Measurements from ENCODE around the gene RAI1. TPM values are rescaled to one million over a fixed set of nuclear protein-coding genes. Genes with fewer than 3 reads are reported as not detected.

Gene RAI1
- total and polyA plus RNA-seq, 2 of the 13 experiments (the other 11 are each of a cell fraction or from before 2014, with no cell fraction given), result 3.4 to 5.2 TPM

- in situ Hi-C loops (cut with HindIII; ENCODE audit: extremely low pct_ligation_motif_present, low pct_unique_long_range_greater_than_20kb), result loop anchor here (5.0 kb wide), 1 partner anchor 40 kb away; the partner anchor contains the start of gene RAI1
- Histone ChIP-seq H3K4me1 (ENCODE audit: insufficient read depth, low read length) (peaks cover 42% of the 10 kb centered on the region), H3K27ac (ENCODE audit: extremely low read length, insufficient read depth, low read length) (no peak overlapping the region), H2AFZ (ENCODE audit: low read length) (no peak overlapping the region), H4K20me1 (ENCODE audit: insufficient read depth, low read length) (peaks cover 6% of the 10 kb centered on the region; the same call in 1 of the 2 replicates), H3K4me2 (ENCODE audit: low read depth, low read length) (no peak overlapping the region), H3K27me3 (ENCODE audit: control insufficient read depth in 1 of 2, insufficient read depth in 2 of 2, low read length in 2 of 2) (no peaks in the 10 kb centered on the region), H3K79me2 (ENCODE audit: insufficient read depth, low read length) (peaks cover 27% of the 10 kb centered on the region), H3K36me3 (replicated peaks in 1 of 2; ENCODE audit: control insufficient read depth in 1 of 2, insufficient read depth in 2 of 2, low read length in 2 of 2) (peaks cover 2 to 9% of the 10 kb centered on the region in 2 experiments; a peak in 2 of 5 replicates), H3K9me3 (ENCODE audit: low read length) (no peaks in the 10 kb centered on the region), H3K9ac (ENCODE audit: insufficient read depth, low read depth, low read length) (no peak overlapping the region), H3K4me3 (replicated peaks in 1 of 3; ENCODE audit: insufficient read depth in 1 of 3, low read depth in 2 of 3, low read length in 3 of 3) (no peak overlapping the region)
- WGBS (ENCODE audit: low lambda C conversion rate), result 98% methylated on average over 64 of the region's 68 CpGs
- FAIRE-seq (no peak), DNase-seq (ENCODE audit: low spot score) (no peak), ATAC-seq (no peak)
- intact Hi-C loops (cut with micrococcal nuclease; ENCODE audit: unreplicated experiment), result loop anchor here (10.0 kb wide), 1 partner anchor 57 kb away; no protein-coding TSS in a partner anchor
- peak; percentile 54 for TF ChIP-seq AGO2 (optimal IDR thresholded peaks at IDR 0.05; ENCODE audit: low read depth, low read length)
- TF ChIP-seq SMC3 (IDR thresholded peaks at IDR 0.05; ENCODE audit: low read length), result no peak
- ChIA-PET POLR2A (no interaction called here), CTCF (ENCODE audit: low intra/inter-chr PET ratio, low total read pairs) (no interaction called here)
- no TSS peak for BruUV-seq (replicated peaks)
Observed at GRCh38 chr17:17722081-17722905, 41.0 kb downstream of the RAI1 start.

- intact Hi-C loops (cut with micrococcal nuclease; ENCODE audit: unreplicated experiment), result loop anchor here (10.0 kb wide), 1 partner anchor 58 kb away; no protein-coding TSS in a partner anchor
- H3K4me3 ChIP-seq (replicated peaks in 1 of 3; ENCODE audit: insufficient read depth in 1 of 3, low read depth in 2 of 3, low read length in 3 of 3), result no peak overlapping the region
- no peaks in the 10 kb centered on the region for H3K27me3 ChIP-seq (ENCODE audit: control insufficient read depth in 1 of 2, insufficient read depth in 2 of 2, low read length in 2 of 2)
- WGBS (ENCODE audit: low lambda C conversion rate), result 97% methylated on average over 23 of the region's 23 CpGs
- peaks cover 5 to 11% of the 10 kb centered on the region in 2 experiments; a peak in 2 of 5 replicates for H3K36me3 ChIP-seq (replicated peaks in 1 of 2; ENCODE audit: control insufficient read depth in 1 of 2, insufficient read depth in 2 of 2, low read length in 2 of 2)
- peaks cover 6% of the 10 kb centered on the region; the same call in 1 of the 2 replicates for H4K20me1 ChIP-seq (ENCODE audit: insufficient read depth, low read length)
- H3K9me3 ChIP-seq (ENCODE audit: low read length), result no peaks in the 10 kb centered on the region
- BruUV-seq (replicated peaks), result no TSS peak
- ChIA-PET CTCF (ENCODE audit: low intra/inter-chr PET ratio, low total read pairs) (no interaction called here), POLR2A (no interaction called here)
- no peak for DNase-seq (ENCODE audit: low spot score)
- H2AFZ ChIP-seq (ENCODE audit: low read length), result no peak overlapping the region
- no peak overlapping the region for H3K9ac ChIP-seq (ENCODE audit: insufficient read depth, low read depth, low read length)
- FAIRE-seq, result no peak
- H3K27ac ChIP-seq (ENCODE audit: extremely low read length, insufficient read depth, low read length), result no peak overlapping the region
- in situ Hi-C loops (cut with HindIII; ENCODE audit: extremely low pct_ligation_motif_present, low pct_unique_long_range_greater_than_20kb), result loop anchor here (5.0 kb wide), 1 partner anchor 41 kb away; the partner anchor contains the start of gene RAI1
- no peak overlapping the region for H3K4me2 ChIP-seq (ENCODE audit: low read depth, low read length)
- ATAC-seq, result no peak
- H3K4me1 ChIP-seq (ENCODE audit: insufficient read depth, low read length), result peaks cover 36% of the 10 kb centered on the region
- TF ChIP-seq ZNF432 (CRISPR knock-in tag; IDR thresholded peaks at IDR 0.05; ENCODE audit: borderline replicate concordance), result no peak
- peaks cover 23% of the 10 kb centered on the region for H3K79me2 ChIP-seq (ENCODE audit: insufficient read depth, low read length)
Observed at GRCh38 chr17:17722906-17723353, 41.7 kb downstream of the RAI1 start.

All from HepG2 (cell line).